Cardiac muscle cell (in vitro differentiated cells and primary cell): ENCODE data around the gene CCDC178. TPM values are rescaled to one million over a fixed set of nuclear protein-coding genes. Genes with fewer than 3 reads are reported as not detected.

Source experiments
- DNase-seq, 2 donors: peaks; one replicate each; pipeline versions ENCODE4 v3.0.0 to v3.0.0-alpha.2; 2010 to 2017; ENCODE audit warnings: low read depth in 1 of 2, low spot score in 1 of 2
- H3K27ac ChIP-seq: fragments of 200-600 bp; sonication (generic); 2 replicates; pipeline ENCODE4 v1.5.1; 2016
- H3K27me3 ChIP-seq: fragments of 200-600 bp; sonication (generic); 2 replicates; pipeline ENCODE4 v1.6.0; 2016; ENCODE audit warnings: control low read depth
- H3K36me3 ChIP-seq: fragments of 200-600 bp; sonication (generic); 2 replicates; pipeline ENCODE4 v1.5.1; 2016; ENCODE audit warnings: control low read depth
- H3K4me1 ChIP-seq: fragments of 200-600 bp; sonication (generic); 2 replicates; pipeline ENCODE4 v1.8.1; 2017; ENCODE audit warnings: low read depth, mild to moderate bottlenecking, mixed run types
- H3K4me3 ChIP-seq: fragments of 200-600 bp; sonication (generic); 2 replicates; pipeline ENCODE4 v1.5.1; 2016; ENCODE audit warnings: mild to moderate bottlenecking
- H3K9me3 ChIP-seq: fragments of 200-600 bp; sonication (generic); 2 replicates; pipeline ENCODE4 v1.5.1; 2017; ENCODE audit warnings: low read depth, mild to moderate bottlenecking, control low read depth
- polyA plus RNA-seq: library from polyadenylated mRNA; unstranded; fragments of >200 nt; fragmentation: Nextera tagmentation; extraction: Ambion mirVana; gene quantifications from 2 replicates; pipeline ENCODE4 v1.2.1, GENCODE V29; 2016
- total RNA-seq: library from RNA; depleted of rRNA; stranded (reverse); fragments of >200 nt; gene quantifications from 2 replicates; pipeline ENCODE4 v1.2.3, GENCODE V29; 2016
- TF ChIP-seq, protein P1 (sequence below): IDR thresholded peaks from 2 replicates; pipeline ENCODE4 v1.5.1; 2012; ENCODE audit warnings: low read depth, mild to moderate bottlenecking, low read length

Gene CCDC178
- total and polyA plus RNA-seq, 2 experiments from 2014 or later: 0.82 TPM; not detected in 1

DNA sequence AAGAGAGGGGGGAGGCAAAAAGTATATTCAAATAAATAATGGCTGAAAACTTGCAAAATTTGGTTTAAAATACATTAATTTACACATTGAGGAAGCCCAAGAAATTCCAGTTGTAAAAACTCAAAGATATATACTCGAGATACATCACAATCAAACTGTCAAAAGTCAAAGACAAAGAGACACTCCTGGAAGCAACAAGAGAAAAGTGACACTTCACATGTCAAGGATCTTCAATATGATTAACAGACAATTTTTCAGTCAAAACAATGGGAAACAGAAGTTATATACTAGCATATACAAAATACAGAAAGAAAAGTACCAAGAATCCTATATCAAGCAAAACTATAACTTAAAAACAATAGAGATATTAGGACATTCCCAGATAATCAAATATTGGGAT lies 170.2 kb downstream of the CCDC178 start:
- no peaks in the 10 kb centered on the region for H3K27me3 ChIP-seq
- TF ChIP-seq, protein P1, sequence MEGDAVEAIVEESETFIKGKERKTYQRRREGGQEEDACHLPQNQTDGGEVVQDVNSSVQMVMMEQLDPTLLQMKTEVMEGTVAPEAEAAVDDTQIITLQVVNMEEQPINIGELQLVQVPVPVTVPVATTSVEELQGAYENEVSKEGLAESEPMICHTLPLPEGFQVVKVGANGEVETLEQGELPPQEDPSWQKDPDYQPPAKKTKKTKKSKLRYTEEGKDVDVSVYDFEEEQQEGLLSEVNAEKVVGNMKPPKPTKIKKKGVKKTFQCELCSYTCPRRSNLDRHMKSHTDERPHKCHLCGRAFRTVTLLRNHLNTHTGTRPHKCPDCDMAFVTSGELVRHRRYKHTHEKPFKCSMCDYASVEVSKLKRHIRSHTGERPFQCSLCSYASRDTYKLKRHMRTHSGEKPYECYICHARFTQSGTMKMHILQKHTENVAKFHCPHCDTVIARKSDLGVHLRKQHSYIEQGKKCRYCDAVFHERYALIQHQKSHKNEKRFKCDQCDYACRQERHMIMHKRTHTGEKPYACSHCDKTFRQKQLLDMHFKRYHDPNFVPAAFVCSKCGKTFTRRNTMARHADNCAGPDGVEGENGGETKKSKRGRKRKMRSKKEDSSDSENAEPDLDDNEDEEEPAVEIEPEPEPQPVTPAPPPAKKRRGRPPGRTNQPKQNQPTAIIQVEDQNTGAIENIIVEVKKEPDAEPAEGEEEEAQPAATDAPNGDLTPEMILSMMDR: no peak
- no peak for DNase-seq
- no peaks in the 10 kb centered on the region for H3K36me3 ChIP-seq
- no peaks in the 10 kb centered on the region for H3K4me1 ChIP-seq
- no peak overlapping the region for H3K27ac ChIP-seq
- no peaks in the 10 kb centered on the region for H3K9me3 ChIP-seq
- H3K4me3 ChIP-seq: no peak overlapping the region

DNA sequence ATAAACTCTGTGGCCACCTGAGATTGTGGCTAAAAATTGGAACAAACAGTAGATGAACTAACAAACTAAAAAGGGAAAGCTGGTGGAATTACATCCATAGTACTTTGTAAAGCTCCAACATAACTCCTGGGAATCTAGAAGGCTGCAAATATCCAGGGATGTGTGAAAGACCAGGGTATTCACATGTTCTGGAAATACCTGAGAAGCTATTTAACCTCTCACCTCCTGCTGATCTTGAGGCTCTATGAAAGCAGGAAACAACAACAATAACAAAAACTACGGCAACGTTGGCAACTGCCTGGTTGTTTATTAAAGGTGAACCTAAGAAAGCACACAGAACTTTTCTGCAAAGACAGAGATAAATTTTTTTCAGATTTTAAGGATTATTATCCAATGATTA lies 171.3 kb downstream of the CCDC178 start:
- Histone ChIP-seq H3K9me3 (no peaks in the 10 kb centered on the region), H3K27me3 (no peaks in the 10 kb centered on the region), H3K36me3 (no peaks in the 10 kb centered on the region), H3K4me3 (no peak overlapping the region), H3K27ac (no peak overlapping the region), H3K4me1 (no peaks in the 10 kb centered on the region)
- DNase-seq: no peak
- TF ChIP-seq, protein P1: no peak

DNA sequence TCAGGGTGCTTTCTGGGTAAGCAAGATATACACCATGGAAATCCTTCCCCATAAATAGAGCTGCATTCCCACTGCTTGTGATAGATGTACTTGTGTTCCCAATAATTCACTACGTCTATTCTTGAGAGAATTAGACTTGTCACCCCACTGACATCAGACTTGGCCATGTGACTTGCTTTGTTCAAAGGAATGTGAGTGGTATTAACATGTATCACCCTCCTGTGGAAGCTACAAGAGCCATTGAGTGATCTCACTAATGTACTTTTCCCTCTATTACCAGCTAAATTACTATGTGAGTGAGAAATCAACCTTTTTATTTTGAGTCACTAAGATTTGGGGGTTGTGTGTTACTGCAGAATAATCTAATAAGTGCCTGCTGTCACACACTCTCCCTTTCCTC lies 176.0 kb downstream of the CCDC178 start:
- no peaks in the 10 kb centered on the region for H3K27me3 ChIP-seq
- no peaks in the 10 kb centered on the region for H3K4me1 ChIP-seq
- H3K27ac ChIP-seq: no peak overlapping the region
- TF ChIP-seq, protein P1: no peak
- peak in 1 of 2 donors; percentile 5 for DNase-seq
- no peaks in the 10 kb centered on the region for H3K36me3 ChIP-seq
- no peak overlapping the region for H3K4me3 ChIP-seq
- no peaks in the 10 kb centered on the region for H3K9me3 ChIP-seq

DNA sequence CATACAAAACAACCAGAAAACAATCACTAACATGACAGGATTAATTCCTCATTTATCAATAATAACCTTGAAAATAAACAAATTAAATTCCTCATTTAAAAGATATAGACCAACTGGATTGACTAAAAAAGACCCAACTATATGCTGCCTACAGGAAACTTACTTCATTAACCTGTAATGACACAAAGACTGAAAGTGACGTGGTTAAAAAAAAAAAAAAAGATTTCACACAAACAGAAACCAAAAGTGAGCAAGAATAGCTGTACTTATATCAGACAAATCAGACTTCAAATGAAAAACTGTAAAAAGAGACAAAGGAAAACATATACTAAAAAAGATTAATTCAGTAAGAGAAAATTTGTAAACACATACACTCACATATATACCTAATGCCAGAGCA lies 201.2 kb downstream of the CCDC178 start:
- H3K36me3 ChIP-seq: no peaks in the 10 kb centered on the region
- H3K27me3 ChIP-seq: no peaks in the 10 kb centered on the region
- H3K27ac ChIP-seq: no peak overlapping the region
- no peaks in the 10 kb centered on the region for H3K4me1 ChIP-seq
- H3K9me3 ChIP-seq: no peaks in the 10 kb centered on the region
- TF ChIP-seq, protein P1: no peak
- DNase-seq: no peak
- no peak overlapping the region for H3K4me3 ChIP-seq

DNA sequence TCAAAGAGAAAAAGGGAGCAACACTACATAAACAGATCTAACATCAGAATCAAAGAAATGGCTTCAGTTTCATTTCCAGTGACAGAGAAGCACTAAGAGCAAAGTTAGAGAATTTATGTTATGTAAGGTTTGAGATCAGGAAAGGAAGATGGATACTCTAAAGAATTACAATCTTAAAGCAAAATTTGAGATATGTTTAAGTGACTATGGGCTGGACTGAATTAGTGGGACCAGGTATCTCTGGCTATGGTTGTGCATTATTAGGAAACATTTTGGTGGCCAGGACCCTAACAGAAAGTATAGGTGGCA lies 208.2 kb downstream of the CCDC178 start:
- Histone ChIP-seq H3K36me3 (no peaks in the 10 kb centered on the region), H3K4me1 (no peaks in the 10 kb centered on the region), H3K9me3 (no peaks in the 10 kb centered on the region), H3K4me3 (no peak overlapping the region), H3K27ac (no peak overlapping the region), H3K27me3 (no peaks in the 10 kb centered on the region)
- TF ChIP-seq, protein P1: no peak
- DNase-seq: no peak
